Activated naive CD4-positive, alpha-beta T cell treated with anti-CD3 and anti-CD28 coated beads, Interleukin-2, amount 10 ng/mL, durations not matched to agents 7 days and 5 days (primary cell): ENCODE data around the gene SRRD.

ENCODE experiments used
- CTCF ChIA-PET: fragments of 350-600 bp; sonication (Branson Sonifier 250); formaldehyde crosslinking; loops from one replicate; lab custom pipeline; 2021; ENCODE audit warnings: antibody characterized with exemption; lab: Charles Lee
- DNase-seq: peaks from one replicate; pipeline ENCODE4 v3.0.0-alpha.2; 2020
- H3K27ac Mint-ChIP-seq: one replicate; pipeline ENCODE4 v1.8.0; 2021; ENCODE audit warnings: mild to moderate bottlenecking, moderate library complexity, mixed read lengths
- H3K27me3 Mint-ChIP-seq: one replicate; pipeline ENCODE4 v1.8.0; 2021; ENCODE audit warnings: mild to moderate bottlenecking, mixed read lengths
- H3K36me3 Mint-ChIP-seq: one replicate; pipeline ENCODE4 v1.8.0; 2021; ENCODE audit warnings: mixed read lengths
- H3K4me1 Mint-ChIP-seq: one replicate; pipeline ENCODE4 v1.8.0; 2021; ENCODE audit warnings: mixed read lengths
- H3K4me3 Mint-ChIP-seq: one replicate; pipeline ENCODE4 v1.8.0; 2021; ENCODE audit warnings: mild to moderate bottlenecking, moderate library complexity, mixed read lengths
- H3K9me3 Mint-ChIP-seq: one replicate; pipeline ENCODE4 v1.8.0; 2021; ENCODE audit warnings: mixed read lengths

The SRRD gene

DNA sequence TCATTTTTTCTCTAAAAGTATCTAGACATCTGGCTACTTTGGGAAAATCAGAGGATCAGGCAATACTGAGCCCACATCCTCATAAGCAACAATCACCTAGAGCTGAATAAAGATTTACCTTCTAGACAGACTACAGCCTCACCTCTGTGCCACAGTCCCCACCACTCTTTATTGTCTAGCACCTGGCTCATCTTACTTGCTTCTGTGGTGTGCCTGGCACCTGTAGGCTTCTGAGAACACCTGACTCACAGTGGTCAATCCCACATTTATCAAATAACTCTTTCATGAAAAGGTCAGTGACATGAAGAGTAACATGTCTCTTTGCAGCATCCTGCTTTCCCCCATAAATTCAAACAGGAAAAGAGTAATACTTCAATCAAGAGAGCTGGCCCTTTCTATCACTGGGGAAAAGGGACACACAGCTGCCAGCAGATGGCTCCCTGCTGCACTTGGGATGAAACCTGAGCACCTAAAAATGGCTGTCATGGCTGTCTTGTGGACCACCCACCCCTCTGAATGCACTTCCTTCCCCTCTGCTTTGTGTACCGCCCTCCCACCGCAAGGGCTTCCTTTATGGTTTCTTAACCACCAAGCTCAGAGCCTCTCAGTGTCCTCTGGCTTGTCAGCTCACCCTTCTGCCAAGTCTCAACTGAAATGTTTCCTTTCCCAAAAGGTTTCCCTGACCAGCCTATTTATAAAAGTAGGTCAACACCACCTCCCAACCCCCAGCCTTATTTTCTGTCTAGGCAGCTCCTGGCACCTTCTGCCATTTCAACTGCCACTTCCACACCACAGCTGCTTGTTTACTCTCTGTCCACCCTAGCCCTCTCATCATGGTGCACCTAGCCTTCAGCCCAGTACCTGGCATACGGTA lies 19.2 kb downstream of the SRRD start:
- peaks cover 65% of the 10 kb centered on the region for H3K36me3 Mint-ChIP-seq
- no peaks in the 10 kb centered on the region for H3K27me3 Mint-ChIP-seq
- CTCF ChIA-PET, result interaction anchor here (0.5 to 6.2 kb wide), 31 partner anchors 8 to 173 kb away, joined by 3 to 61 read pairs (median 5); partner anchors contain the start of genes HPS4, MIAT, SRRD and TFIP11
- peak; percentile 86 for DNase-seq
- H3K4me3 Mint-ChIP-seq, result peak overlapping the region; percentile 31
- peak overlapping the region; percentile 83 for H3K27ac Mint-ChIP-seq
- peaks cover 29% of the 10 kb centered on the region for H3K4me1 Mint-ChIP-seq
- no peaks in the 10 kb centered on the region for H3K9me3 Mint-ChIP-seq

DNA sequence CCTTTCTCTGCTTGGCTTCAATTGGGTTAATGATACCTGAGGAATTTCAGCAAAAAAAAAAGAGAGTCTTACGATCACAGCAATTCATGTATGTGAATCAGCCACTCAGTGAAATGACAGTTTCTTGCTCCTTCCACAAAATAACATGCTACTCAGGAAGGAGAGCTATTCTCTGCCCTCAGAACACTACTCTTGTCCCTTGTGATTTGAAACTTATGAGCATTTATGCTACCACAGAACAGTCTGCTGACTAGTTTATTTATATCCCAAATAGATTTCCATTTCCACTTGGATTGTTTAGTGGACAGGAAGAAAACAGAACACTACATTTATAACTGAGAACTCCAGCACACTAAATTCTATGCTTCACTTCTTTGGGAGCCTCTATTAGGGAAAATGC lies 20.1 kb downstream of the SRRD start:
- Mint-ChIP-seq H3K9me3 (no peaks in the 10 kb centered on the region), H3K4me3 (no peak overlapping the region), H3K27ac (peak overlapping the region; percentile 83), H3K36me3 (peaks cover 61% of the 10 kb centered on the region), H3K4me1 (peaks cover 27% of the 10 kb centered on the region), H3K27me3 (no peaks in the 10 kb centered on the region)
- CTCF ChIA-PET, result interaction anchor here (0.6 to 6.2 kb wide), 25 partner anchors 9 to 172 kb away, joined by 3 to 61 read pairs (median 4); partner anchors contain the start of genes HPS4, MIAT, SRRD and TFIP11
- no peak for DNase-seq

DNA sequence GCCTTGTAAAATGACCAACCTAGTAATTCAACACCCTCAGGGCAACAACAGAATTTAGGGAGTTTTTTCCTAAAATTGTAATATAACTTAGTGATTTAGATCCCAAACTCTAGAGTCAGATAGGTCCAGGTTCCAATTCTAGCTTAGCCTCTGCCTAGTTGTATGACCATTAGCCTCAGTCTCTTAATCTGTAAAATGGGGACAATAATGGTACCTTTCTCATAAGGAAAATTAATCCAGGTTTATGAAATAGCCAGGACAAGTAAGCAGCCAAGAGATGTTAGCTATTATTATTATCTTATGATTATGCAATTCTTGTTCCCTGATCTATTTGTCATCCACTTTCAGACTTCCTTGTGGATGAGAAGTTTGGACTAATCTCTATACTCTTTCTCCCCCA lies 24.5 kb downstream of the SRRD start:
- no peak overlapping the region for H3K27ac Mint-ChIP-seq
- no peaks in the 10 kb centered on the region for H3K9me3 Mint-ChIP-seq
- no peak for DNase-seq
- H3K36me3 Mint-ChIP-seq, result peaks cover 53% of the 10 kb centered on the region
- H3K4me1 Mint-ChIP-seq, result peaks cover 48% of the 10 kb centered on the region
- no peak overlapping the region for H3K4me3 Mint-ChIP-seq
- CTCF ChIA-PET, result no interaction called here
- no peaks in the 10 kb centered on the region for H3K27me3 Mint-ChIP-seq

DNA sequence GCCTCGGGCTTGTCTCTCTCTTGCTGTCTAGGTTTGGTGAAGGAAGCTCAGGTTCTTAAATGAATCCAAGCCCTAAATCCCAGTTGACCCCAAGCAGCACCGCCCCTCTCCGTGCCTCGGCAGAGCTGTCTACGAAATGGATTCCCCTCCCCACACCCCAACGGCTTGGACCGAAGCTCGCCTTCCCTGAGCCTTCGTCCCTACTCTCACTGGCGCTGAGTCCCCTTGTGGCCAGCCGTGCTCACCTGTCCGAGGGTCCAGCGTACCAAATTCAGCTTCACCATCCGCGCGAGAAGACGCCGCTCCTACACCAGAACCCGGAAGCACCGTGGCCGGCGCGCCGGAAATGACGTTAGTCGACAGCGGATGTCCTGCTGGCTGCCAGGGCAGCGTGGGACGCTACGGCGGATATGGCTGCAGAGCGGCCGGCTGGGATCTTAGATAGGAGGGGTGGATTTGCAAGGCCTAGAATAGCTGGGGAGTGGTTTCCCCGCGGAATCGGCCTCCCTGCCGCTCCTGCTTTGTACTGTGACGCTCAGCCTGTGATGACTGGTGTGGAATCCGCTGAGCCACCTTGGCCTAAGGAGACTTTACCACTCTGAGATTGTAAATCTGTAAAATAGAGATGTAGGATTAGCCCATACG lies 28.6 kb downstream of the SRRD start, which contains the start of gene TFIP11:
Gene TFIP11, minus strand, starts transcription at position 325 of the 645 bp plus-strand sequence. CDS start 2,201 bp downstream, outside the sequence.
- Mint-ChIP-seq H3K9me3 (no peaks in the 10 kb centered on the region), H3K27me3 (no peaks in the 10 kb centered on the region), H3K36me3 (peaks cover 23% of the 10 kb centered on the region), H3K4me1 (peaks cover 44% of the 10 kb centered on the region), H3K4me3 (peak within 1 kb of the TSS; percentile 98), H3K27ac (peak within 1 kb of the TSS; percentile 96)
- CTCF ChIA-PET, result interaction anchor here (3.7 kb wide), 1 partner anchor 9 kb away, joined by 24 read pairs; no protein-coding TSS in a partner anchor
- peak; percentile 96 for DNase-seq

DNA sequence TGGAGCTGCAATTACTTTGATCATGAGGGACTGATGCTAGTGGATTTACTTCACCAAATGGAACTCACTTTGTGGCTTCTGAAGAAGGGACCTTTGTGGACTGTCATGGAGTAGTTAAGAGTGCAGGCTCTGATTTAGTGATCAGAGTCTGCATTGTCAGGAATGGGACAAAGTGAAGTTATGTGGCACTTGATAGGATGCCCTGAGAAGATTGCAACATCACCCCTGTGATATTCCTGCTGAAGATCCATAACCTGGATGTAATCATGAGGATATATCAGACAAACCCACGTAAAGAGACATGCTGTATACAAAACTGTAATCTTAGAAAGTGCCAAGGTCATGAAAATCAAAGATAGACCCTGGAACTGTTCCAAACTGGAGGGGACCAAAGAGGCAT lies 30.2 kb downstream of the SRRD start:
- H3K4me3 Mint-ChIP-seq, result peak overlapping the region; percentile 98
- peaks cover 22% of the 10 kb centered on the region for H3K36me3 Mint-ChIP-seq
- no peak for DNase-seq
- peaks cover 44% of the 10 kb centered on the region for H3K4me1 Mint-ChIP-seq
- H3K27ac Mint-ChIP-seq, result no peak overlapping the region
- CTCF ChIA-PET, result interaction anchor here (3.7 kb wide), 1 partner anchor 11 kb away, joined by 24 read pairs; no protein-coding TSS in a partner anchor
- no peaks in the 10 kb centered on the region for H3K9me3 Mint-ChIP-seq
- no peaks in the 10 kb centered on the region for H3K27me3 Mint-ChIP-seq

DNA sequence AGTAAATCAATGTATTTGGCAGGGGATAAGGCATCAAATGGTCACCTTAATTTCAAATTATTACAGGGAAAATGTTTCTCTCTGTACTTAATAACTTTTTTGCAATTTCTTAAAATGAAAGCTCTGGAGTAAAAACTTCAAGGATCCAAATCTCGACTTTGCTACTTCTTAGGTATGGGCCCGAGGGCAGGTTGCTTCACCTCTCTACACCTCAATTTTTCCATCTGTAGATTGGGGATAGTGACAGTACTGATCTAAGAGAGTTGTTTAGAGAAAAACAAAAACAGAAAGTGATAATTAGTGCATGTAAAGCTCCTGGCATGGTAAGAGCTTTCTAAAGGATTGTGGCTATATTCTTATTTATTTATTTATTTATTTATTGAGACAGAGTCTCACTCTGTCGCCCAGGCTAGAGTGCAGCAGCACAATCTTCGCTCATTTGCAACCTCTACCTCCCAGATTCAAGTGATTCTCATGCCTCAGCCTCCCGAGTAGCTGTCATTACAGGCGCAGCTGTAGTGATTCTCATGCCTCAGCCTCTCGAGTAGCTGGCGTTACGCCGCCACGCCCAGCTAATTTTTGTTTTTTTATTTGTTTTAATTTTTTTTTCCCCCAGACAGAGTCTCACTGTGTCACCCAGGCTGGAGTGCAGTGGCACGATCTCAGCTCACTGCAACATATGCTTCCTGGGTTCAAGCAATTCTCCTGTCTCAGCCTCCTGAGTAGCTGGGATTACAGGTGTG lies 30.9 kb downstream of the SRRD start:
- no peak overlapping the region for H3K4me3 Mint-ChIP-seq

DNA sequence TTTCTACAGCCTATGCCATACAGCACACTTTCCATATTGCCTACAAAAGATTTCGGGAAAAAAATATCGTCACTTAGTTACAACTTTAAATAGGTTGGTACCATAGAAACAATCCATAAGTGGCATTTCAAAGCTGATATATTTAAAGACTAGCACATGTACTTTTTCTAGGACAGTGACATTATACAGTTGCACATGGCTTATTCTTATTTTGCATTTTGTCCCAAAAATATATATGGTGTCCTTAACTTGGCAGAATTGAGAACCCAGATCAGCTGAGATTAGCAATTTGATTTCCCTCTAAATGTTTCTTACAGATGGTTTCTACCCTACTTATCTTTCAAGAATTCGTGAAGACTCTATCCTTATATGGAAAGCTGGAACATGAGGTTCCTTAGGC lies 32.3 kb downstream of the SRRD start:
- H3K27ac Mint-ChIP-seq, result no peak overlapping the region
- H3K36me3 Mint-ChIP-seq, result peaks cover 5% of the 10 kb centered on the region
- H3K4me3 Mint-ChIP-seq, result no peak overlapping the region
- H3K27me3 Mint-ChIP-seq, result no peaks in the 10 kb centered on the region
- no peak for DNase-seq
- CTCF ChIA-PET, result interaction anchor here (1.1 to 2.0 kb wide), 2 partner anchors 13 to 14 kb away, joined by 4 to 5 read pairs; no protein-coding TSS in a partner anchor
- no peaks in the 10 kb centered on the region for H3K9me3 Mint-ChIP-seq
- H3K4me1 Mint-ChIP-seq, result peaks cover 33% of the 10 kb centered on the region

More for the DNA sequence above, 30.9 kb downstream of the SRRD start:
- CTCF ChIA-PET, result interaction anchor here (3.7 kb wide), 1 partner anchor 11 kb away, joined by 24 read pairs; no protein-coding TSS in a partner anchor
- H3K9me3 Mint-ChIP-seq, result no peaks in the 10 kb centered on the region
- peaks cover 39% of the 10 kb centered on the region for H3K4me1 Mint-ChIP-seq
- no peaks in the 10 kb centered on the region for H3K27me3 Mint-ChIP-seq
- DNase-seq, result no peak
- no peak overlapping the region for H3K27ac Mint-ChIP-seq
- peaks cover 15% of the 10 kb centered on the region for H3K36me3 Mint-ChIP-seq

DNA sequence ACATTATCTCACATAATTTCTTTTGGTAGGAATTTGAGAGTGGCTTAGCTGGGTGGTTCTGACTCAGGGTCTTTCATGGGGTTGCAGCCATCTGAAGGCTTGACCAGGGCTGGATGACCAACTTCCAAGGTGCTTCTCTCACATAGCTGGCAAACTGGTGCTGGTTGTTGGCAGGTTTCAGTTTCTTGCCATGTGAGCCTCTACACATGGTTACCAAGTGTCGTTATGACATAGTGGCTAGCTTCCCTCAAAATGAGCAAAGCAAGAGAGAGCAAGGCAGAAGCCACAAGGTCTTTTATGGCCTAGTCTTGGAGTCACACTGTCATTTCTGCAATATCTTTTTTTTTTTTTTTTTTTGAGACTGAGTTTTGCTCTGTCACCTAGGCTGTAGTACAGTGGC lies 32.8 kb downstream of the SRRD start:
- no peak for DNase-seq
- no peak overlapping the region for H3K4me3 Mint-ChIP-seq
- CTCF ChIA-PET, result interaction anchor here (1.1 to 2.0 kb wide), 2 partner anchors 13 to 15 kb away, joined by 4 to 5 read pairs; no protein-coding TSS in a partner anchor
- H3K27me3 Mint-ChIP-seq, result no peaks in the 10 kb centered on the region
- H3K36me3 Mint-ChIP-seq, result peaks cover 4% of the 10 kb centered on the region
- peaks cover 27% of the 10 kb centered on the region for H3K4me1 Mint-ChIP-seq
- H3K27ac Mint-ChIP-seq, result no peak overlapping the region
- H3K9me3 Mint-ChIP-seq, result no peaks in the 10 kb centered on the region

DNA sequence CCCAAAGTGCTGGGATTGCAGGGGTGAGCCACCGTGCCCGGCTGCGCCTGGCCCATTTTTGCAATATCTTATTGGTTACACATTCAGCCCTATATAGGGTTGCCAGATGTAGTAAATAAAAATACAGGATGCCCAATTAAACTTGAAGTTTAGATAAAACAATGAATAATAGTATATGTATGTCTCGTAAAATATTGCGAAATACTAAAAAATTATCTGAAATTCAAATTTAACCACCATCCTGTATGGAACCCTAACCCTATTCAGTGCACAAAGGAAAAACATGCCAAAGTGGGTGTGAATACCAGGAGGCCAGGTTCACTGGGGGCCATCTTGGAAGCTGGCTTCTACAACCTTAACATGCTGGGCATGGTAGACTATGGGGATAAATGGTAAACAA lies 33.8 kb downstream of the SRRD start:
- CTCF ChIA-PET, result interaction anchor here (1.2 to 2.0 kb wide), 2 partner anchors 13 to 14 kb away, joined by 4 to 5 read pairs; no protein-coding TSS in a partner anchor
- H3K27ac Mint-ChIP-seq, result peak overlapping the region; percentile 7
- no peaks in the 10 kb centered on the region for H3K9me3 Mint-ChIP-seq
- H3K4me1 Mint-ChIP-seq, result peaks cover 18% of the 10 kb centered on the region
- no peak overlapping the region for H3K4me3 Mint-ChIP-seq
- H3K27me3 Mint-ChIP-seq, result no peaks in the 10 kb centered on the region
- H3K36me3 Mint-ChIP-seq, result peaks cover 2% of the 10 kb centered on the region
- no peak for DNase-seq

DNA sequence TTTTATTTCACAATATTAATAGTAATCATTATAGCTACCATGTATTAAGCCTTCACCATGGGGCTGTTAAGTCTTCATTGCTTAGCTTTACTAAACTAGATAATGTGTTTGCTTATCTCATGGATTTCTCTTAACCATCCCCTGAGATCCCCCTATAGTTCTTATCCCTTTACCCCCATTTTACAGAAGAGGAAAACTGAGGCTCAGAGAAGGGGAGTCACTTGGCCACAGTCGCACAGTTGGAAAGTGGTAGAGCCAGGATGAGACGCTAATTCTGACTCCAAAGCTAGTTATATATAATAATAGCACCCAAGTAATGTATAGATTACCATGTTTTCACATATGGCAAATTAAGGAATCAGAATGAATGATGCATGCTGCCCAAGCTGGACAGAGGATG lies 38.3 kb downstream of the SRRD start:
- no peaks in the 10 kb centered on the region for H3K27me3 Mint-ChIP-seq
- H3K4me1 Mint-ChIP-seq, result no peaks in the 10 kb centered on the region
- H3K9me3 Mint-ChIP-seq, result no peaks in the 10 kb centered on the region
- CTCF ChIA-PET, result no interaction called here
- H3K36me3 Mint-ChIP-seq, result peaks cover 15% of the 10 kb centered on the region
- no peak overlapping the region for H3K4me3 Mint-ChIP-seq
- DNase-seq, result no peak
- no peak overlapping the region for H3K27ac Mint-ChIP-seq

DNA sequence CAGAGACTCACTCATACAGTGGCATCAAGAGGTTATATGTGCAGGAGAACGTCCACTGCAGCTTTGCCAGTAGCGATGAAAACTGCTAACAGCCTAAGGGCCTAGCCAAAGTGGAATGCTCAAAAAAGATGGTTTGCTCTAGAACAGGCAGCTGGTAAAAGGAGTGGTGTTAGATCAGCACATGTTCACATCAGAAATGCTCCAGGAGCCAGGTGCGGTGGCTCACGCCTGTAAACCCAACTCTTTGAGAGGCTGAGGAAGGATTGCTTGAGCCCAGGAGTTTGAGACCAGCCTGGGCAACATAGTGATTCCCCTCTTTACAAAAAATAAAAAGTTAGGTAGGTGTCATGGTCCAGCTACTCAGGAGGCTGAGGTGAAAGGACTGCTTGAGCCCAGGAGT lies 38.9 kb downstream of the SRRD start:
- no peaks in the 10 kb centered on the region for H3K27me3 Mint-ChIP-seq
- no peaks in the 10 kb centered on the region for H3K4me1 Mint-ChIP-seq
- DNase-seq, result no peak
- no peak overlapping the region for H3K27ac Mint-ChIP-seq
- H3K4me3 Mint-ChIP-seq, result no peak overlapping the region
- H3K36me3 Mint-ChIP-seq, result peaks cover 18% of the 10 kb centered on the region
- no peaks in the 10 kb centered on the region for H3K9me3 Mint-ChIP-seq
- CTCF ChIA-PET, result no interaction called here

DNA sequence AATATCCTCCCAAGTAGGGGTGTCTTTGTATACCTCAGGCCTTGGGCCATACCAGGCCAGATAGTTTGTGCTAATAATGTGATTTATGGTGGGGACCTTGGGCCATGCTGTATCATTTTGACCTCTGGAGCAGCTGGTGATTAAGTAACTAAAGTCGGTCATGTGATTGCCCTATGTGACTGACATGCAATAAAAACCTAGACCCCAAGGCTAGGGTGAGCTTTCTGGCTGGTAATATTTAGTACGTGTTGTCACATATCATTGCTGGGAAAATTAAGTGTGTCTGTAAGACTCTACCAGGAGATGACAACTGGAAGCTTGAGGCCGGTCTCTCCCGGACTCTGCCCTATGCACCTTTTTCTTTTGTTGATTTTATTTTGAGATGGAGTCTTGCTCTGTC lies 41.2 kb downstream of the SRRD start:
- Mint-ChIP-seq H3K36me3 (peaks cover 22% of the 10 kb centered on the region), H3K4me3 (no peak overlapping the region), H3K4me1 (no peaks in the 10 kb centered on the region), H3K27ac (no peak overlapping the region), H3K27me3 (no peaks in the 10 kb centered on the region), H3K9me3 (no peaks in the 10 kb centered on the region)
- no peak for DNase-seq
- CTCF ChIA-PET, result no interaction called here

DNA sequence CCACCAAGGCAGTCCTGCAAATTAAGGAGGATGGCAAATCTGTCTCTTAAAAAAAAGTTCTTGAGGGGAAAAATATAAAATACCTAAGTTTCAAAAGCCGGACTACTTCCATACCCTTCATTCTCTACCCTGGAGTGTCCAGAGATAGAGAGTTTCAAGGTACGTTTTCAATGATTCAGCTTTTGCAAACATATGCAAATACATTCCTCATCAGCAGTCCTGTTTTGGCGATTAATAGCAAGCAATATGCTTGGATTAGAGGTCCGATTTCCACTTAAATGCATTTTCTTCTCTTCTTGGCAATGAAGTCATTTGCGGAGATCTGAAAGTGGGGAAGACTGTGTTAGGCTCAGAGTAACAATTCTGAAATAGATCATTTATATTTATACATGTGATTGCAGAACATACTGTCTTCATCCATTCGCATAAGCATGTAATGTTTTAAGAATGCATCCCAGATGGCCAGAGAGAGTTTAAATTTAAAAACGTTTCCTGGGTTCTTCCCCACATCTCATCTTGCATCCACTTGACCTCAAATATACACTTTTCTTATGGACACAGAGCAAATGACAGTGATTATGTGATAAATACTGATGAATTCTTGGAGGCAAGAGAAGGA lies 42.4 kb downstream of the SRRD start:
- no peak for DNase-seq
- Mint-ChIP-seq H3K36me3 (peaks cover 28% of the 10 kb centered on the region), H3K27me3 (no peaks in the 10 kb centered on the region), H3K4me1 (no peaks in the 10 kb centered on the region), H3K9me3 (no peaks in the 10 kb centered on the region), H3K4me3 (no peak overlapping the region), H3K27ac (no peak overlapping the region)
- CTCF ChIA-PET, result no interaction called here
